Germinal center (tissue), 1 donor: Measurements from ENCODE around the gene WAPL.

ENCODE experiments used
- DNase-seq: peaks from one replicate; pipeline ENCODE4 v3.0.0; 2012; ENCODE audit warnings: mixed read lengths, low spot score

Gene WAPL

DNA sequence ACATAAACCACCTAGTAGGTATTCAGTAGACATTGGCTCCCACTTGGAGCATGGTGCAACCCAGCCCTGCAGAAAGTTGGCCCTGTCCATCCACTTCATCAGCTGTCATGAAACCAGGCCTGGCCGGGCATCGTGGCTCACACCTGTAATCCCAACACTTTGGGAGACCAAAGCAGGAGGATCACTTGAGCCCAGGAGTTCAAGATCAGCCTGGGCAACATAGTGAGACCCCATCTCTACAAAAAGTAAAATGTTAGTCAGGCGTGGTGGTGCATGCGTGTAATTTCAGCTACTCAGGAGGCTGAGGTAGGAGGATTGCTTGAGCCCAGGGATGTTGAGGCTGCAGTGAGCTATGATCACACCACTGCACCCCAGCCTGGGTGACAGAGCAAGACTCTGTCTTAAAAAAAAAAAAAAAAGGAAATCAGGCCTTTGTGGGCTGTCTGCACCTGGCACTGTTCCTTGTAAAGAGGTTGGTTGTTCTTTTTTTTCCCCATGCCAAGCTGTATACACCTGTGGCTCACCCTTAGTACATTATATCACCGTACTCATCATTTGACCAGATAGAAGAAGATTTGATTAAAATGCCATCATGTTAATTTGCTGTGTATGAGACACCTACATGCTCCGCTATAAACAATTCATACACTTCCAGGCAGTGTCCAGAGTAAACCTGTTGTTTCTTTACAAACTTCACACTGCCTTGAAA, 109.6 kb downstream of the WAPL start:
- DNase-seq: peak; percentile 56

DNA sequence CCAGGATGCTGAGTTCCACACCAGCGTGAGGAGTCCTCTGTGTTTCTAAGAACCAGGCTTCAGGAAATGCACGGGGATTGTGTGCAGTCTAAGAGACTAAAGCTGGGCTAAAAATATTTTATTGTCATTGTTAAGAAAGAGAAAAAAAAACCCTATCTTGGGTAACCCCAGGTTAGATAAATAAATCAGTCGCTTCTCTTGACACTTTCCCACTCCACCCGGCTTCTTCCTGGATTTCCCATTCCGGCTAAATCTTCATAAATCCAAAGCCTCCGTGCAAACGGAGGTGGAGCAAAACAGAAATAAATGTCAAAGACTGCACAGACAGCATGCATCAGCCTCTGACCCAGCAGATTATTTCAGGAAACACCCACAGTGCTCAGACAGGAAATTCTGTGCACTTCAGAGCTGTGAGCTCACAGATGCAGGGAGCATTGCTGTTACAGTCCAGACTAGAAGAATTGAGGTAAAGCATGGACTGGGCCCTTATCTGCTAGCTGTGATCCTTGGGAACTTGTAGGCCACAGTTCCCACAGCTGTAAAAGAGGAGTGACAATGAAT, 110.2 kb downstream of the WAPL start:
- DNase-seq: peak; percentile 52

DNA sequence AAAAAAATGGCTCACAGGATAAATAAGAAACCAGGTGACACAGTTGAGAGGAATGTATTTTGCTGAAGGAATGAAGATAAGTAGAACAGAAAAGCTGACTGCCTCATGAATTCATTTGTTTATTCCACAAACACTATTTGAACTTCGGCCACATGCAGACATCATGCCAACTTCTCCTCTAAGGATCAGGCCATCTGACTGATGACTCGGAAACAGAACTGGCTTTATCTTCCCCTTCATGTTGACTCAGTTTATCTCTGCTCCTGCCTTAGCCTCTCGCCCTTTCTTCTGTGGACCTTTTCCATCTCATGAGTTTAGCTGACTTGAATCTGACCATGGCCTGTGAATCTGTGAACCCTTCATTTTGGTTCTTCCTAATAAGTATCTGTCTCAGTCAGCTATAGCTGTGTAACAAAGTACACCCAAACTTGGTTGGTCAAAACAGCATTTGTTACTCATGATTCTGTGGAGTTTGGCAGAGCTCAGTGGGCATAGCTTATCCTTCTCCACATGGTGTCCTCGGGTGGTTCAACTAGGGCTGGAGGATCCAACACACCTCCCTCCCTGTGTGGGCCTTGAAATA, 111.0 kb downstream of the WAPL start:
- DNase-seq: no peak

DNA sequence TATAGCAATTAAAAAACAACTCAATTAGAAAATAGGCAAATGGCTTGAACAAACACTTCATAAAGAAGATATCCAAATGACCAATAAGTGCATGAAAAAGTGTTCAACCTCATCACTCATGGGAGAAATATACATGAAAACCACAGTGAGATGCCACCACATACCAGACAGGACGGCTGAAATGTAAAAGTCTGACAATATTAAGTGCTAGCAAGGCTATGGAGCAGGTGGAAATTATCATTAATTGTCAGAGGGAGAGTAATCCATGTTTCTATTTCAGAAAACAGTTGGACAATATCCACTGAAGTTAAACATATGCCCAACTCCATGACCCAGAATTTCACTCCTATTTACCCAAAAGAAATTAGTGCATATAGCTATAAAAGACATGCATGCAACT, 112.4 kb downstream of the WAPL start:
- no peak for DNase-seq

DNA sequence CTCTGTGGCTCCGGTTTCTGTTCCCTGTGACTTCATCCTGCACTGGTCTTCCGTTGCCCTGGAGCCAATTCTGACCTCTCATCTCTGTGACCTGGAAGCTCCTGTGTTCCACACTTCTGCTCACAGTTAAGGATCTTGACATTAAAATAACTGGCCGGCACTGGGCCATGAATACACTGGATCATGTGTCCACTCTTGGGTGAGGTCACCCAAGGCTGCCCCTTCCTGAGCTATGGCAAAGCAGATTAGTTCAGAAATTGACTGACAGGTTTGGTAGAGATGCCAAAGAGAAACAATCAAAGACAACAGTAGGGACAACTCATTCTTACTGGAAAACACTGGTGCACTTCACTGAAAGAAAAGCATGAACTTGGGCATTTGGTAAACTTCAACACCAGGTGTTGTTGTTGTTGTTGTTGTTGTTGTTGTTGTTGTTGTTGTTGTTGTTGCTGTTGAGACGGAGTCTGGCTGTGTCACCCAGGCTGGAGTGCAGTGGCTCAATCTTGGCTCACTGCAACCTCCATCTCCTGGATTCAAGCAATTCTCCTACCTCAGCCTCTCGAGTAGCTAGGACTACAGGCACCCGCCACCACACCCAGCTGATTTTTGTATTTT, 118.3 kb downstream of the WAPL start:
- DNase-seq: no peak

DNA sequence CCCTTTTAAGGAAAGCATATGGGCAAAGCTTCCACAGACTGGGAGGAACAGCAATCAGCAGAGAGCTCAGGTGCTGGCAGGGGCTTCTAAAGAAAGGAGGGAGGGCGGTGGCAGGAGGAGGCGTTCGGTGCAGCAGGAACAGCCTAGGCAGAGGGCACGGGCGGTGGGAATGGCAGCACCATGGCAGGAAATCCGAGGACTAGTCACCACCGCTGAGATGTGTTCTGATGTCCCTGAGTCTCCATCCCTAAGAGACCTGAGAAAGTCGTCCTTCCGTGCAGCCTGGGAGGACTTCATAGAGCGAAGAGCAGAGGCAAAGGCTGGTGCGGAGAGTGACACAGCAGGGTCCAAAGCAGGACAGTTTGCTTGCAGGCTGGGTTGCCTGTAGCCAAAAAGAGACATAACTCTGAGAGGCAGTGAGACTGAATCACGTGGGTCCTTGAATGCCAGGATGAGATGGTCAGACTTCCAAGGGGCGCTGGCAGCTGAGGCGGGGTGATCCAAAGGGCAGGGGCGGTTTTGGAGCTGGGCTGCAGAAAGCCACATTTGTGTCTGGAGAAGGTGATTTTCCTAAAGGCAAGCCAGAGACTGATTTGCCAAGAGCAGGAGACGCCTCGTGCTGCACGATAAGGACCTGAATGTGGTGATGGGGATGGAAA, 119.2 kb downstream of the WAPL start:
- no peak for DNase-seq

DNA sequence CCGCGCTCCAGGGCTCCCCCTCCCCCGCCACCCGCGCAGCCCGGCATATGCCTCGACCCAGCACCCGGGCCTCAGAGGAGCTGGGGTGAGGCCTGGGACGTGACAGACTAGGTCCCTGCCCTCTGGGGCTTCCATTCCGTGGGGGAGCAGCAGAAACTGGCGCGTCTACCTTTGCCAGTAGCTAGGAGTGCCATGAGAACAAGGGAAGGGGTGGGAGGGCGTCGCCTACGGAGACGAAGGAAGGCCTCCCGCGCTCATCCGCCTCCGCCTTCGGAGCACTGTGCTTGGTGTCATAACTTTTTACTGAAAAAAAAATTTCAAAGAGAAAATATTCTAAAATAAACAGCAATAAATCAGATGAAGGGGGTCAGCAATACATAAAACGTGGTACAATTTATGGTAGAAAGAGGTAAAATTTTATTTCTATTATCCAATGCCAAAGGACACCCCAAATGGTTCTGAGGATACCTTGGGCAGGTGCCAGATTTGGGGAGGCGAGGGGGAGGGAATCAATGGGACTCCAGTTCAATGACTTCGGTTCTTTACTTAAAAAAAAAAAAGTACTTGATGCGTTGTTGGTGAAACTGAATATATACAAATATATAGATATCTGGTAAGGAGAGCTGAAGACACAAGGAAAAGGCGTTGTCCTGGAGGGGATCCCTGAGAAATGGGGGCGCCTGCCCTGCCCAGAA, 119.9 kb downstream of the WAPL start:
- no peak for DNase-seq

DNA sequence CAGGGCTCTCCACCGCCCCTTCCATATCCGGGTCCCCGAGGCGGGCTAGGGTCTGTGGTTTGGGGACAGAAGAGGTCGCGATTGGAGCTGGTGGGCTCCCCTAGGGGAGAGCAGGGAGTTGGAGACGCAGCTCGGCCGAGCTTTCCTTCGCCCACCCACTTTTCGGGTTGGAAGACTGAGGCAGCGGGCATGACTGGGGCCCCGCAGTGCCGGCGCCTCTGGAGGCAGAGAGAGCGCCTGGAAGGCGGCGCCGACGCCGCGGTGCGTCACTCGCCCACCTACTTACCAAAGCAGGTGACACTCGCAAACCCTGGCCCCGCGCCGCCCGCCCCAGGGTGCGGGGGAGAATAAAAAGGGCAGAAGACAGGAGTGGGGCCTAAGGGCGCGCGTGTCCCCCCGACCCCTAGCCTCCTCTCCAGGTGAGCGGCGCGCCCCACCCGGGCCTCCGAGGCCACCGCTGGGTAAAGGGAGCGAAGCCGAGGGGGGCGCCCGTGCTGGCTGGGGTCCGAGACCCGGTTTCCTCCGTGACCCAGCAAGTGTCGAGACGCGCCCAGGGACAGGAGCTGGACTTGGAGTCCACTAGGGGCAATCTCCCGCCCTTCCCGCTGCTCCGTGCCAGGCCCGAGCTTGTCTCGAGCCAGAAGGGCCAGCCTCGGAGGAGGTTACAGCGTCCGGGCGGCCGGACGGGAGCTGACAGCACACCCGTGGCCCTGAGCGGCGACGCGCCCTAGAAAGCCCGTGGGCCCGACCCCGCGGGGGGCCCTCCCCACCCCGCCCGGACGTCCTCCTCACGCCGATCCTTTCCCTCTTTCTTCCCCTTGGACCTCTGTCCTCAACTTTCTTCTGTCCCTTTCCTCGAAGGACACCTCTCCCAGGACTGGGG, 120.6 kb downstream of the WAPL start:
- DNase-seq: peak; percentile 59

DNA sequence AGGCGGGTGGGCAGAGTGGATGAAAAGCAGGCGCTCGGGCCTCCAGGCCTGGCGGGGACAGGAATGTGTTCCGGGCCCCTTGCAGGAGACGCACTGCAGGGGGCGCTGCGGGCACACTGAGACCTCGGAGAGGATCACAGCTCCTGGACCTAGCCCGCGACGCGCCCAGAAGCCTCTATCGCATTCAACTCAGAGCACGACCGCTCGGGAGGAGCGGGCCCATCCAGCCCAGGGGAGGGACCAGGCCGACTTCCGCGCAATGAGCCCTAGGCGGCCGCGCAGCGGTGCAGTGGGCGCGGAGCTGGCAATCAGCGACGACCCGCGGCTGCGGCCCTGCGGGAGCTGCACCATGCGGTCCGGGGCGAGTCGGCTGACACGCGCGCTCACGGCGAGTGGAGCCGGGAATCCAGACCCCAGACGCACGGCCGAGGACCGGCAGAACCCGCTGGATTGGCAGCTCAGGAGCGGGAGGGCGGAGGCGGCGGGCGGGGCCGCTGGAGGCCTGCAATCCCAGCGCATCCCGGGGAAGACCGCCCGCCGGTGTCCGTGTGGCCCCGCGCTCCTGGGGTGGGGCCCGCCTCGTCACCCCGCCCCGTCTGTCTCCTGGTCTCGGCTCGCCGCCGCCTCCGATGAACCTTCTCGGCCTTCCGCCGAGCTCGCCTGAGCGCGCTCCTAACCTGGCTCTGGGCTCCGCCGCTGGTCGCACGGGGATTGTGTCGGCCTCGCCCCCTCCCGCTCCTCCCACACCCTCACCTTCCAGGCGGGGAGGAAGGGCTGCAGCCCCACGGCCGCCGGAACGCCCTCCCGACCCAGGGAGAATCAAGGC, 121.5 kb downstream of the WAPL start:
- peak; percentile 91 for DNase-seq

DNA sequence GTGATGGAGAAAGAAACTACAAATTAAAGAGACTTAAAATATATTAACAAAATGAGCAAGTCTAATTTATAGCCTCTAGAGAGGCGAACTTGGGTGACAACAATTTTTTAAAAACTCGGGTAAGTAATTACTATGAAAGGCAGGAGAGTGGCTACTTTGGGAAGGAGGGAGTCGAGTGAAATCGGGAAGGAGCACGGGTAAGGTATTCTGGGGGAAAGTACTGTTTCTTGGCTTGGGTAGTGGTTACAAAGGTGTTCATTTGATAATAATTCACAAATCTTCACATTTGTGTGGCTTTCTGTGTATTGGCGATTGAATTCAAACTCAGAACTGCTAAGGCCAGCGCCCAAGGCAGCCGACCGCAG, 122.1 kb downstream of the WAPL start:
- no peak for DNase-seq

DNA sequence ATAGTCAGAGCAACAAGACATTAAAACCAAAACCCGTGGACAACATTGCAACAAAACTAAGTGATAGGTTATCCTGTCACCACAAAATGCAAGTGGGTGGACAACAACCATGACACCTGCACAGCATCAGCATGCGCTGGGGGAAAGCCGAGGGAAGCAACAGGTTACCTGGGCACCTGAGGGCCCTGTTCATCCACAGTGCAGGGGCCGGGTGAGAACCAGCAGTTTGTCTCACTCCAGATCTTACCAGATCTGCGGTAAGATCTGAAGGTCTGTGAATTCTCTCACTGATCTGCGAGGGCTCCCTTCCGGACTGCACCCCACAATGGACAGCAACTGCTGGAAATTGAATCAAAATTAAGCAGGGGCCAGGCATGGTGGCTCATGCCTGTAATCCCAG, 124.5 kb downstream of the WAPL start:
- DNase-seq: no peak

DNA sequence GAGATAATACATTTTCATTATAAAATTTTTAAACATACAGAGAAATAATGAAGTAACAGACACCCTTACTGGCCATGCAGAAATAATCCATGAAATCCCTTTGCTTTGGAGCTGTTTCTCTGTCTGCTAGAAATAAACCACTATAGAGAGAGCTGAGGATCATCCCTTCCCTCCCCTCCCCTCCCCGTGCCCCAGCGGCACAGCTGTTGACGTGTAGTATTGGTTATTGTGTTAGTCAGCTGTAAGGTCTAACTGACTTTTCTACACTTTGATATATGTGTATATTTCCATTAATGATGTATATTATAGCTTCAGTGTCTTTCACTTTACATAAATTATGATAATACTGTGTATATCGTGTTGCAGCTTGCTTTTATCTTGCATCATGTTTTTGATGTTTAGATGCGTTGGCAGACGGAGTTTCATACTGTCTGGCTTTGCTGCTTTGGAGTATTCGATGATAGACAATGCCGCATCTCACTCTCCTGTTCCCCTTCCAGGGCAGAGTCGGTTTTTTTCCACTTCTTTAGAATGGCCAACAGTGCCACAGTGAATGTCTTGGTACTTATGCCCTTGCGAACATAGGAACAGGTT, 127.6 kb downstream of the WAPL start:
- no peak for DNase-seq

DNA sequence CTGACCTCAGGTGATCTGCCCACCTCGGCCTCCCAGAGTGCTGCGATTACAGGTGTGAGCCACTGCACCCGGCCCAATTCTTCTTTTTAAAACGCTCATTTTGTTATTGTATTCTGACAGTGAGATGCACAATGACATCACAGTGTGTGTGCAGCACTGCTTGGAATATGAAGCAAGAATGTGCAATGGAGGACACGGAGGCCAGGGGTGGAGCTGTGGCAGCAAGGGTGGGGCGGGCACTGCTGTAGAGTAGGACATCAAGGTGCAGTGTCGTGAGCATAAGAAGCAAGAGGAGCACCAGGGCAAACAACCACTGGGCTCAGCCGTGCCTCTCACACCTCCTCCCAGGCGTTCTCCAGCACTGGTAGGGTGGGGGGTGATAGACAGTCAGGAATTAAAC, 128.2 kb downstream of the WAPL start:
- DNase-seq: no peak

DNA sequence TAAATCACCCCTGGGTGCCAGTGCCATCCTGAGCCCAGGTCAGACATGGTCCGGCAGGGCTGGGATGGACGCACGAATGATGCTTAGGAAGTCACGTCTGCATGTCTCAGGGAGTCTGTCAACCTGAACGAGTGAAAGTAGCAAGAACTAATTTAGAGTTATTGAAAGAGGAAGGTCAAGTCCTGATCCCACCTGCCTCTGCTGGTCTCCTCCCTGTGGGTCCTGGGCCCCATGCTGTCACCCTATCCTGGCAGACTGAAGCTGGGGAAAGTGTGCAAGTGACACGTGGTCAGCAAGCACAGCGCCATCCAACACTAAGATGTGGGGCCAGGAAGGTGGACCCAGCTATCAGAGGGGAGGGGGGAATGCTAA, 128.9 kb downstream of the WAPL start:
- peak; percentile 72 for DNase-seq

DNA sequence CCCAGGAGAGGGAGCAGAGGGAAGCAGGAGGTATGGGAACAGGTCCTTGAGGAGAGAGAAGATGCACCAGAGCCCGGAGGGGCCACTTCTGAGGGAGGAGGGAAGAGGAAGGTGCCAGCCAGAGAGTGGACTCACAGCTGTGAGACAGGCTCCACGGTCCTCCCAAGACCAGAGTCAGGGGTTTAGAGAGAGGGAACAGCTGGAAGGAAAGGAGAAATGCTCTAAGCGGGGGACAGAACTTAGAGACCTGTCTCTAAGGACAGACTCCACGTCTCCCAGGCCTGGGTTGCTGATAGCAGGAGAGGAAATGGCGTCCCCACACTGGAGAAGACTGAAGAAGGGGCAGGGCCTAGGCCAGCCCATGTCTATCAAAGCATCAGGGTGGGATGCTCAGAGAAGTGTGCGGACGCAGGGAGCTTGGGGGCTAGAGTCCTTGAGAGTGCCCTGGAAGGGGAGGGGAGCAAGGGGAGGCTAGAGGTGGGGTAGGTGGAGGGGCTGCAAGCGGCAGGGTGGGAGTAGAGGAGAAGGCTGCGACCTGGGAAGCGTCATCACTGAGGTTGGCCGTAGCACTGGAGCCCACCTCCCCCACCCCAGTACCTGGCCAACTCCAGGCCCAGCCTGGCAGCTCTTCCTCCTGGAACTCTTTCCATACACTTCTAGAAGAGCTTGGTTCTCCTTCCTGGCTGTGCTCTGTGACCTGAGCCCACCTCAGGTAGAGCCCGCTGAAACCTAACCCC, 129.4 kb downstream of the WAPL start:
- DNase-seq: no peak

DNA sequence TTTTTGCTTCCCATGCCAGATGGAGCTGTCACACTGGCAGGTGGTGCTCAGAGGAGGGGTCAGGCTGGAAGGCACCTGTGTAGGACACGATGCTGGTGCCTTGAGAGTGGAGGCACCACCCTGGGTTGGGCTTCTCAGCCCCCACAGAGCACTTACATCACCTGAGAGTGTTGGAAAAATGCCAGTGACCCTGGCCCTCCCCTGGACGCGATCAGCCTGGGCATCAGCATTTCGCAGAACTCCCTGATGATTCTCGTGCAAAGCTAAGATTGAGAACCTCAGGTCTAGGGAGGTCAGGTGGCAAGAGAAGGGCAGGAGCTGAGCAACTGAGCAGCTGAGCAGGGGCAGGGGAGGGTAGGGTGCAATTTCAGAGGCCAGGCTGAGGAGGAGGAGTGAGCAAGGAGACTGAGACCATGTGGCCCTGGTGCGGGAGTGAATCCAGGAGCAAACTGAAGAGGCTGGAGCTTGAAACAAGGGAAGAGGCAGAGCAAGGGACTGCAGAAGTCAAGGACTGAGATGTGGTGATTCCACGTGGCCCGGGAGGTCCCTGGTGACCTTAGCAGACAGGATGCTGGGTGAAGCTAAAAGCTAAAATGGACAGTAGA, 130.3 kb downstream of the WAPL start:
- no peak for DNase-seq

DNA sequence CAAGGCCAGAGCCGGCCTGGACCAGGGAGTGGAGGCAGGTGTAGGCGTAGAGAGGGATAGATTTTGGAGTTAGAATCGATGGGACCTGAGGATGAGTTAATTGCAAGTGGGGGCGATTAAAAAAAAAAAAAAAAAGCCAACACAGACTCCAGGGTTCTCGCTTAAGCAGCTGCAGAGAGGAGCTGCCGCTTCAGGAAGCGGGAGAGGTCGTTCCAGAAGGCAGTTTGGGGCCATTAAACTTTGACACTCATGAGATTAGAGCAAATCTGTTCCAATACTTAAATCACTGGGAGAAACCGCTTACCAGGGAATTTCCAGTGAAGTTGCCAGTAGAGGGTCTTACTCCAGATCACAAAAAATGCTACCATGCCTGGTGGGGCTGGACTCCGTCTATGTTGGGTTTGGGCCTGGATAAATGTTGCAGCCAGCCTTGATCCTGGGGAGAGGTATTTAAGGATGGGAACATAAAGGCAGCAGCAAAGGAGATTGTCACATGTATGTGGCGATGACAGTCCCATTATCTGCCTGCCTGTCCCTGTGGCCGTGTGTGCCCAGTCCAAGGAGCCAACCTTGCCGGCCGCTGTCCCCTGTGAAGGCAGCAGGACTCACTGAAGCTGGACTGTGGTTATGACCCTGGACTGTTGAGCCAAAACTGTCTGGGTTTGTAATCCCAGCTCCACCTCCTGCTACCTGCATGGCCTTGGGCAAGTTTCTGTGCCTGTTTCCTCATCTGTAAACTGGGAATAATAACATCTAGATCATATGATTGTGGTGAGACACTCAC, 131.1 kb downstream of the WAPL start:
- no peak for DNase-seq
